Naive B cell (primary cell): Measurements from ENCODE around the gene CPSF4L. TPM values are rescaled to one million over a fixed set of nuclear protein-coding genes. Genes with fewer than 3 reads are reported as not detected.

ENCODE experiments used
- ATAC-seq, 2 donors: fragments of 150-1000 bp; cut with Tn5 transposase; 2 replicates each; pipeline ENCODE4 v1.10.0; 2021; ENCODE audit warnings: low read depth in 2 of 2, mild to moderate bottlenecking in 2 of 2, moderate library complexity in 2 of 2
- DNase-seq: peaks from one replicate; pipeline ENCODE4 v3.0.0; 2022
- H3K27ac Mint-ChIP-seq, 6 donors: one replicate each; pipeline ENCODE4 v1.8.0; 2020 to 2022; ENCODE audit warnings: mild to moderate bottlenecking in 6 of 6, mixed read lengths in 6 of 6, moderate library complexity in 5 of 6, inconsistent platforms in 2 of 6
- H3K27me3 Mint-ChIP-seq, 3 donors: one replicate each; pipeline ENCODE4 v1.8.0; 2021 to 2022; ENCODE audit warnings: mixed read lengths in 3 of 3, mild to moderate bottlenecking in 1 of 3
- H3K36me3 Mint-ChIP-seq, 2 donors: one replicate each; pipeline ENCODE4 v1.8.0; 2020 to 2022; ENCODE audit warnings: mixed read lengths in 2 of 2, inconsistent platforms in 1 of 2, mild to moderate bottlenecking in 1 of 2
- H3K4me1 Mint-ChIP-seq, 3 donors: one replicate each; pipeline ENCODE4 v1.8.0; 2020 to 2022; ENCODE audit warnings: mixed read lengths in 3 of 3, inconsistent platforms in 1 of 3, mild to moderate bottlenecking in 1 of 3, moderate library complexity in 1 of 3
- H3K4me3 Mint-ChIP-seq, 8 donors: one replicate each; pipeline ENCODE4 v1.8.0; 2020 to 2022; ENCODE audit warnings: mild to moderate bottlenecking in 8 of 8, mixed read lengths in 8 of 8, moderate library complexity in 8 of 8, inconsistent platforms in 2 of 8
- H3K9me3 Mint-ChIP-seq, 7 donors: one replicate each; pipeline ENCODE4 v1.8.0; 2020 to 2022; ENCODE audit warnings: mixed read lengths in 7 of 7, mild to moderate bottlenecking in 5 of 7, inconsistent platforms in 2 of 7, moderate library complexity in 1 of 7
- polyA plus RNA-seq, 6 donors: library from polyadenylated mRNA; unstranded; fragments of 300-500 nt; fragmentation: Illumina TruSeq; gene quantifications; one replicate each; pipeline ENCODE4 v1.2.3, GENCODE V29; 2021; ENCODE audit warnings: low read depth in 6 of 6

The CPSF4L gene
- polyA plus RNA-seq, 6 donors from 2014 or later = not detected

DNA sequence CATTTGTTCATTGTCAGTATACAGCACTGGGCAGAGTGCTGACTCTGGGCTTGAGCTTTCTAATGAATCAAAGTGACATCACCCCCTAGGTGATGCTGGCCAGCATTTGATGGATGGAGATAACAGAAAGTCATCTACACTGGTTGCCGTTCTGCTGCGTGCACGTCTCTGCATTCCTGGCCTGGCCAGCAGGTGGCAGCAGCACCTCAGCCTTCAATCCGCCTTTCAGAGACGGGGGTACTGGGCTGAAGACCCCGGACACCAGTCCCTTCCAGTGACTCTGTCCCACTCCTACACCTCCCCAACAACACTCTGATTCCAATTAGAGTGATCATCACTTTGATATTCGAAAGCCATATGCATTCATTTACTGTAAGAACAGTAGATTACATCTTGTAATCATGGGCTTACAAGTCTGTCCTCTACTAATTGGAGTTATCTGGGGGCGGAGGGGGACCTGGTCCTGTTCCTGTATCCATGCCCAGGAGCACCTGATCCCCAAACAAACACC, 6.0 kb downstream of the CPSF4L start:
- peak; percentile 63 for ATAC-seq
- Mint-ChIP-seq H3K27me3 (no peaks in the 10 kb centered on the region), H3K36me3 (no peaks in the 10 kb centered on the region)

DNA sequence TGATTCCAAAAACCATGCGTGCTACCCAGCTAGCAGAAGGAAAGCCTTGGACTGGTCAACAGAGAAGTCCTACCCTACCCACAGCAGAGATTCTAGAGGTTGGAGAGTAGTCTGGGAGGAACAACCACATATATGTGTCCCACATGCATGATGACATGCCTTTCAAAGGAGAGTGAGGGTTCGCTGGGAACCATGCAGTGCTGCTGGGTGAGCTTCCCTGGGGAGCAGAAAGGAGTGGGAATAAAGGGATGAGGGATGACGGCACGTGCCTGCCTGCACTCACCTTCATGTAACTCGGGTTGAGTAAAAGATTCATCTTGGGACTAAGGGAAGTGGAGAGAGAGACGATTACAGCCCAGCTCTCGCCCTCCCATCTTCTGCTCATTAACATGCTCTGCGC, 9.8 kb downstream of the CPSF4L start:
- H3K27me3 Mint-ChIP-seq = no peaks in the 10 kb centered on the region
- peaks cover 0 to under 1% of the 10 kb centered on the region in 2 donors for H3K36me3 Mint-ChIP-seq
- H3K9me3 Mint-ChIP-seq = no peaks in the 10 kb centered on the region
- H3K27ac Mint-ChIP-seq = no peak overlapping the region
- DNase-seq = no peak
- no peak for ATAC-seq
- H3K4me3 Mint-ChIP-seq = no peak overlapping the region
- peaks cover 0 to 6% (median 3%) of the 10 kb centered on the region in 3 donors for H3K4me1 Mint-ChIP-seq

More for the DNA sequence above, 6.0 kb downstream of the CPSF4L start:
- no peak overlapping the region for H3K4me3 Mint-ChIP-seq
- H3K4me1 Mint-ChIP-seq = peaks cover 0 to 6% (median 3%) of the 10 kb centered on the region in 3 donors
- no peak overlapping the region for H3K27ac Mint-ChIP-seq
- peak; percentile 33 for DNase-seq
- no peaks in the 10 kb centered on the region for H3K9me3 Mint-ChIP-seq

DNA sequence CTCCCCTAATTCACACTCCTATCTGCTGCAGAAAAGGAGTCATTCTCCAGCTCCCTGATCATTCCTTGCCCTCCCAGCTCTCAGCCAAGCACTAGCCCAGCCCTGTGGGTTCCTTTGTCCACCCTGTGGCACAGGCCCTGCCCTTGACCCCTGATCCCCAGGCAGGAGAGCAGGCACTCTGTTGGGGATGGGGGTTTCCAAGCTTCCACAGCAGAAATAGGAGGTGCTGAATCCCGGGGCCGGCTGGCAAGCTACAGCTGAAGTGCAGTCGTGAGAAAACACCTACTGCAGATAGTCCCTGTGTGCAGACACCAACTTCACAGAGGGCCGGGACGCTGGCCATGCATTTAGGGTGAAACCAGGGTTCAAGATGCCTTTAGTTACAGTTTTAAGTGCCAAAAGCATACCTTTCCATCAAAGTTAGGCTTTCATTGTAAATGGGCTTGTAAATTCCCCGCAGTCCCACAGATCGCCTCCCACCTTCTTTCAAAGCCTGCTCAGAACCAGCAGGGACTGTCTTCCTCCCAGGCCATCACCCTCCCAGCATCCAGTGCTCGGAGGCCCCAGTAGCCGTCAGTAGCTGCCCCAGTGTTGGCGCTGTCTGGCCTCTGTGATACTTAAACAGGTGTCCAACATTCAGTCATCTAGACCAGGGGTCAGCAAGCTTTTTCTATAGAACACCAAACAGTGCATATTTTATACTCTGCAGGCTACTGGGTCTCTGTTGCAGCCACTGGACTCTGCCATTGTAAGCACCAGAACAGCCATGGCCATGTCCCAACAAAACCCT, 10.6 kb downstream of the CPSF4L start:
- H3K9me3 Mint-ChIP-seq = no peaks in the 10 kb centered on the region
- peaks cover 0 to 6% (median 3%) of the 10 kb centered on the region in 3 donors for H3K4me1 Mint-ChIP-seq
- H3K27me3 Mint-ChIP-seq = no peaks in the 10 kb centered on the region
- ATAC-seq (no peak), DNase-seq (no peak)
- H3K27ac Mint-ChIP-seq = peak overlapping the region in 2 of 6 donors; percentile 41 to 69
- H3K4me3 Mint-ChIP-seq = no peak overlapping the region
- H3K36me3 Mint-ChIP-seq = peaks cover 0 to 8% of the 10 kb centered on the region in 2 donors

DNA sequence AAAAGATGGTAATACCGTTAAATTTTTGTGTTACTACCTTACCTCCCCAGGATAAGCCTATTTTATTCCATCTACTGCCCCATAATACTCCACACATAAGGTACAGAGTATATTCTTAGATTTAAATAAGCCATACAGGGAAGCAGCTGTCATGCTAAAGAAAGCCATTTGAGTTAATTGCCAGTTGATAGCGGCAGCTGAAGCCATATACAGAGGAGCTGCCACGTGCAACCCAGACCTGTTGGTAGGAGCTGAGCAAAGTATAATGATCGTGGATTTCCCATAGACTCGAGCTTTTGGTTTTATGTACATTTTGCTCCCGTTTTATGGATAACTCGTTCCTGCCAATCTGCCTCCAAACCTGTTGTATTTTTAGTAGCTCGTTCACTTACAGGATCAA, 12.0 kb downstream of the CPSF4L start:
- Mint-ChIP-seq H3K36me3 (peaks cover 0 to 8% of the 10 kb centered on the region in 2 donors), H3K27me3 (no peaks in the 10 kb centered on the region), H3K4me1 (no peaks in the 10 kb centered on the region), H3K9me3 (no peaks in the 10 kb centered on the region), H3K4me3 (no peak overlapping the region), H3K27ac (no peak overlapping the region)
- DNase-seq = no peak
- ATAC-seq = no peak

DNA sequence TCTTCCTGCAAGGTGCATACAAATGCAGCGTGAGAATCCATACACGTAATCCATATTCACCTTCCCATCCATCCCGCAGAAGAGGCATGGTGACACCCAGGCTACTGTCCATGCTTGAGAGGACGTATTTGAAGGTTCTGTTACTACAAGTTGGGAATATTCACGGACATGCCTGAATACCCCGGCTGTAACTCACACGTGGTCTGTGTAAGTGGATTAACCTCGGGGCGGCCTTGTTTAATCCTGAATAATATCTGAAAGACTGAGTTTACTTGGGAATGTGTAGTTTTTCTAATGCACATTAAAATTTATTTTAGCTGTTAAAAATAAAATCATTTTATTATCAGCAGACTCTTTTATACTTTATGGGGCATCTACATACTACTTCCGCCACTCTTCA, 13.1 kb downstream of the CPSF4L start:
- Mint-ChIP-seq H3K4me1 (no peaks in the 10 kb centered on the region), H3K27ac (no peak overlapping the region), H3K27me3 (no peaks in the 10 kb centered on the region), H3K36me3 (peaks cover 0 to 8% of the 10 kb centered on the region in 2 donors), H3K4me3 (no peak overlapping the region), H3K9me3 (no peaks in the 10 kb centered on the region)
- ATAC-seq (no peak), DNase-seq (no peak)

DNA sequence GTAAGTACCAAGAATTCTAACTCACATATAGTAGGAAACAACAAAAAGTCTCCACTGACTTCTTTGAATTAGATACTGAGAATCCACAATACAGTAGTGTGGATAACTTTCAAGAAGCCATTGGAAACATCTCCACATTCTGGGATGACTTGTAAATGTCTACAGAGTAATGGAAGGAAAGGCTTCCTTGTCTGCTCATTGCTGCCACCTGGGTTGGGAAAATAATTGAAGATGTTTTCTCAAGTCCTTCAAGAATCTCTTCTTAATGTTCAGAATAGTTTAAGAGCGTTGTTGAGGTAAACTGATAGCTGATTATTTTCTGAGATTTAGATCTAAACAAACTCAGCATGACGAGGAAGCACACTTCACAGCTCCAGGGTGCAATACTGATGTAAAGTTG, 14.0 kb downstream of the CPSF4L start:
- Mint-ChIP-seq H3K4me1 (no peaks in the 10 kb centered on the region), H3K4me3 (no peak overlapping the region), H3K9me3 (no peaks in the 10 kb centered on the region), H3K36me3 (peaks cover 0 to 8% of the 10 kb centered on the region in 2 donors), H3K27me3 (no peaks in the 10 kb centered on the region), H3K27ac (no peak overlapping the region)
- ATAC-seq = no peak
- DNase-seq = no peak

DNA sequence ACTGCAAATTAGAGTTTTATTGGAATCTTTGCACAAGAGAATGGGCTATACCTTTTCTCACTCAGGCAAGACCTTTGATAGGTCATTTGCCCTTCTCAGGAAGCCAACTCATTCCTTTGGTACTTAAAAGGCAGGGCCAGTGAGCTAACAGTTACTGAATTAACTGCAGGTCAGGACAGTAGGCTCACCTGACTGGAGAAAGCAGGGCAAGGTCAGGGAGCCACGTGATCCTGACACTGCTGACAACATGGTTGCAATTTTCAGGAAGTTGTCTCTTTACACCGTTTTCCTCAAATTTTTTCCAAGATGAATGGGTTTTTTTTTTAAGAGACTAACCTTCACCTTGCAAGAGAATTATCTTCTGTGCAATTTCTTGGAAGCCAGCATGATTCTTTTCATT, 21.1 kb downstream of the CPSF4L start:
- H3K4me3 Mint-ChIP-seq = no peak overlapping the region
- H3K27ac Mint-ChIP-seq = no peak overlapping the region
- peaks cover 10 to 48% (median 26%) of the 10 kb centered on the region in 3 donors for H3K4me1 Mint-ChIP-seq
- H3K36me3 Mint-ChIP-seq = peaks cover 8 to 9% of the 10 kb centered on the region in 2 donors
- H3K27me3 Mint-ChIP-seq = no peaks in the 10 kb centered on the region
- no peak for ATAC-seq
- no peaks in the 10 kb centered on the region for H3K9me3 Mint-ChIP-seq
- DNase-seq = no peak

DNA sequence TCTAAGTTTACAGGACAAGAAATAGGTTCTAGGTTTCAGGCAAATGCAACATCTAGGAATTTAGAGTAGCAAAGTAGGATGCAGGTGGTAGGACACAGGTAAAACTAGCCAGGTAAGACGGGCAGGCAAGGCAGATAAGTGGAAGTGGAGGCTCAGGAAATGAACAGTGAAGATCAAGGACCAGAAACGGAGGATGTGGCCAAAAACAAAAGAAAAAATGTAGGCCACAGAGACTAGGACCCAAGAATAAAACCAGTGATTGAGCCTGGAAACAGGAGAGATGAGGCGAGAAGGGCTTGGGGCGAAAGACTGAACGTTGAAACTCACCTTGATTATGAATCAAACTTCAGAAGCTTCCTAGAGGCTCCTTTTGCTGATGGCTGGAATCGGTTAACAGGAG, 24.0 kb downstream of the CPSF4L start:
- H3K4me1 Mint-ChIP-seq = peaks cover 23 to 64% (median 43%) of the 10 kb centered on the region in 3 donors
- peak overlapping the region in 4 of 8 donors; percentile 28 to 62 (median 39) for H3K4me3 Mint-ChIP-seq
- no peaks in the 10 kb centered on the region for H3K9me3 Mint-ChIP-seq
- H3K27ac Mint-ChIP-seq = peak overlapping the region in 3 of 6 donors; percentile 21 to 64 (median 35)
- DNase-seq (no peak), ATAC-seq (no peak)
- H3K36me3 Mint-ChIP-seq = peaks cover 12 to 13% of the 10 kb centered on the region in 2 donors
- no peaks in the 10 kb centered on the region for H3K27me3 Mint-ChIP-seq

DNA sequence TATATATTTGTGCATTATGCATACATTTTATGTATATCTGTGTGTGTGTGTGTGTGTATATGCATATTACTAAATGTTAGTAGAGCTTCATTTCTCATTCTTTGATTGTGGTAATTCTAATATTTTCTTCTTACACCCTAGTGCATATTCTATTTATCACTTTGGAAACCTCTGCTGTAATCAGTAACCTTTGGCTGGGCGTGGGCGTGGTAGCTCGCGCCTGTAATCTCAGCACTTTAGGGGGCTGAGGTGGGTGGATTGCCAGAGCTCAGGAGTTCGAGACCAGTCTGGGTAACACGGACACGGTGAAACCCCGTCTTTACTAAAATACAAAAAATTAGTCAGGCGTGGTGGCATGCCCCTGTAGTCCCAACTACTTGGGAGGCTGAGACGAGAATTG, 26.9 kb downstream of the CPSF4L start:
- Mint-ChIP-seq H3K27ac (no peak overlapping the region), H3K36me3 (peaks cover 12 to 13% of the 10 kb centered on the region in 2 donors), H3K9me3 (no peaks in the 10 kb centered on the region), H3K4me1 (peaks cover 34 to 71% (median 58%) of the 10 kb centered on the region in 3 donors), H3K4me3 (peak overlapping the region in 1 of 8 donors; percentile 100), H3K27me3 (no peaks in the 10 kb centered on the region)
- no peak for ATAC-seq
- no peak for DNase-seq

DNA sequence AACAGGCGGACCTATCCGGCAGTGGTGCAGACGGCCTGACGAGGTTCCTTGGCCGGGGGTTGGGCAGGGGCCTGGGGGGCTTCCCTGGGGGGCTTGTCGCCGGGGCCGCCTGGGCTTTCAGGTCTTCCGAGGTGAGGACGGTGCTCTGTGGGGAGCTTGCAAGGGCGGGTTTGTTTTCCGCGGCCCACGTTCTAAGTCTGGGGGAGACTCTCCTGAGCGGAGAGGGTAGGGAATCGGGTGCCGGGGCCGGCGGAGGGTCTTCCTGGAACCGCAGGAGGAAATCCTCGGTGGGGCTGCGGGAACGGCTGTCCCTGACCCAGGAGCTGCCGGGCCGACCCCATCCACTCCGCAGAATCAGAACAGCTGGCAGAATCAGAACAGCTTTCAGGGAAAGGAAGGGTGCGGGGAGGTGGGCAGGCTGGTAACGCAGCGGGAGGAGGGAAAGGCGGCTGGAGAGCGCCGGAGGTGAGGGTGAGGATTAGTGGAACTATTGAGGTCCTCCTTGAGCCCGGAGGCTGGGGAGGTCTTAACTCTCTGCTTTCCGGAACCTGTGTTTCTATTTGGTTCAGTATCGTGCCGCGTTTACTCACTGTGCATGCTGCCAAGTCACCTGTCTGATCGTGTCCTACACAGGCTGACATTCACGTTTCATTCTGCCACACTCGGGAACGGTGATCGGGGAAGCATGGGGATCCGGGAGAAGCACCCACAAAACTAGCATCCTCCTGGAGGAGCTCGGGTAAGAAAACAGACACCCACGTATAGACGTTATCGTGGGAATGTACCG, 28.9 kb downstream of the CPSF4L start:
- Mint-ChIP-seq H3K4me1 (peaks cover 46 to 68% (median 56%) of the 10 kb centered on the region in 3 donors), H3K27me3 (no peaks in the 10 kb centered on the region), H3K36me3 (peaks cover 12 to 13% of the 10 kb centered on the region in 2 donors), H3K9me3 (no peaks in the 10 kb centered on the region), H3K27ac (peak overlapping the region; percentile 96 to 98 (median 97)), H3K4me3 (peak overlapping the region; percentile 92 to 100 (median 97))
- DNase-seq = no peak
- peak; percentile 53 to 56 for ATAC-seq

DNA sequence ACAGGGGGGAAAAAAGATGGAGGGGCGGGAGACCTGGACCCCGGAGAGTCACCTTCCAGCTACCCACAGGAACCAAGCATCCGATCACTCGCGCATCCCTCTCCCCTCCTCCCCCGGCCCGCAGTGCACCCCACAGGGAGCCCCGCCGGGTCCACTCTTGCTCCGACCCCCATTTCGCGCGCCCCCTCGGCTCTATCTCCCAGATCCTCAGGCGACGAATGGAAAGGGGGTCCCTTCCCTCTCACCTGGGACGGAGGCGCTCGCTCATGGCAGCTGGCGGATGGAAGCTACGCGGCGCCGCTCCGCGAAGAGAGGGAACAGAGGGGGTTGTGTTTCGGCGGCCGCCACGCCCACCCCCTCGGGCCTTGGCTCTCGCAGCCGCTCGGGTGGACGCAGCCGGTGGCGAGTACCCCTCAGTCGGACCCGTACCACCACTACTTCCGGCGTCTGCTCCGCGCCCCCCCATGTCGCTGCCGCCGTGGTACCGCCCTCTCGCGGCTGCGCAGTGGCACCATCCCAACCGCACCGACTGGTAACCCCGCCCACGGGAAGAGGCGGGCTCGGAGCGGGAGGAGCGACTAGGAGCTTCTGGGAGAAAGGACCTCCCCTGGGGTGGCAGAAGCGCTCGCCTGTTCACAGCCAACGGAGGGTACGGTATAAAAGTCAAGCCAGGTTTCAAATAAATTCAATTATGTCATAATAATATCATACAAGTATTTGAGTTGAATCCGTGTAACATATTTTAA, 29.7 kb downstream of the CPSF4L start:
- Mint-ChIP-seq H3K36me3 (peaks cover 12 to 13% of the 10 kb centered on the region in 2 donors), H3K27ac (peak overlapping the region; percentile 96 to 98 (median 97)), H3K9me3 (no peaks in the 10 kb centered on the region), H3K27me3 (no peaks in the 10 kb centered on the region), H3K4me3 (peak overlapping the region; percentile 92 to 100 (median 97)), H3K4me1 (peaks cover 48 to 64% (median 51%) of the 10 kb centered on the region in 3 donors)
- peak; percentile 96 for DNase-seq
- peak; percentile 89 to 92 for ATAC-seq

DNA sequence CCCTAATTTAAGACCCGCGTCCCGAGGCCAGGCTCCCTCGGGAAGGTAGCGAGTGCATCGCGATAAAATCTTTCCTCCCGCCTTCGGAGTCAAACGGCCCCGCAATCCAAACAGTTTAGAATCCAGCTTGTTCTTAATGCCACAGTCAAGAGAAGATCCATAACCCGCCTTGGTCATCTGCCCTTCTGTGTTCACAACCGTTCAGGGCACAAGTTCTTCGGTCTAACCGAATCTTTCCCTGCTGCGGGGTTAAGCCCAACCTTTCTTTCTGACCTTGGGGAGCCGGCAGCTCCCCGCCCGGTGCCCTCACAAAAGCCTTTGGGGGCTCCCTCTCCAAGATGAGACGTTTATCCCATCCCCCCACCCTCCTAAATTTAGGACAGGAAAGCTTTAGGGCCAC, 30.3 kb downstream of the CPSF4L start:
- Mint-ChIP-seq H3K27me3 (no peaks in the 10 kb centered on the region), H3K9me3 (no peaks in the 10 kb centered on the region), H3K36me3 (peaks cover 11 to 12% of the 10 kb centered on the region in 2 donors), H3K4me3 (peak overlapping the region; percentile 92 to 100 (median 97)), H3K4me1 (peaks cover 53 to 59% (median 54%) of the 10 kb centered on the region in 3 donors), H3K27ac (peak overlapping the region; percentile 58 to 97 (median 92))
- ATAC-seq = no peak
- no peak for DNase-seq

DNA sequence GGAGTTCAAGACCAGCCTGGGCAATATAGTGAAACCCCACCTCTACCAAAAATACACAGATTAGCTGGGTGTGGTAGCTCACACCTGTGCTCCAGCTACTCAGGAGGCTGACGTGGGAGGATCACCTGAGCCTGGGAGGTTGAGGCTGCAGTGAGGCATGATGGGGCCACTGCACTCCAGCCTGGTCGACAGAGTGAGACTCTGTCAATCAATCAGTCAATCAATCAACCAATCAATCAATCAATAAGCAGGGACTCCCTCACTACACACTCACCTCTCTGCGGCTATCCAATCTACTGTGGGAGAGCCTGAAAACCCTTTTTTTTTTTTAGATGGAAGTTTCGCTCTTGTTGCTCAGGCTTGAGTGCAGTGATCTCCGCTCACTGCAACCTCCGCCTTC, 31.6 kb downstream of the CPSF4L start:
- ATAC-seq (no peak), DNase-seq (no peak)
- Mint-ChIP-seq H3K36me3 (no peaks in the 10 kb centered on the region), H3K27me3 (no peaks in the 10 kb centered on the region), H3K27ac (peak overlapping the region in 3 of 6 donors; percentile 60 to 97 (median 68)), H3K4me3 (peak overlapping the region in 6 of 8 donors; percentile 36 to 100 (median 87)), H3K9me3 (no peaks in the 10 kb centered on the region), H3K4me1 (peaks cover 47 to 57% (median 49%) of the 10 kb centered on the region in 3 donors)
